Neural cell (in vitro differentiated cells): ENCODE data around the gene KIAA1549. TPM values are rescaled to one million over a fixed set of nuclear protein-coding genes. Genes with fewer than 3 reads are reported as not detected.

Experiments
- H2AFZ ChIP-seq: fragments of 200-600, 300-800 bp; sonication (generic), shearing (Covaris generic); 2 replicates; pipeline ENCODE4 v1.6.0; 2014; ENCODE audit warnings: low read depth, mild to moderate bottlenecking, antibody characterized with exemption, low read length, moderate library complexity
- H3F3A ChIP-seq: fragments of 200-600 bp; shearing (Covaris generic); 2 replicates; pipeline ENCODE4 v1.6.1; 2016; ENCODE audit warnings: mild to moderate bottlenecking, moderate library complexity, mixed read lengths, antibody characterized with exemption, low read length; ENCODE audit not compliant: insufficient read depth, poor library complexity, severe bottlenecking
- H3K27ac ChIP-seq: fragments of 200-600, 300-800 bp; sonication (generic), shearing (Covaris generic); 2 replicates; pipeline ENCODE4 v1.5.1; 2014; ENCODE audit warnings: mild to moderate bottlenecking, low read length, moderate library complexity
- H3K27me3 ChIP-seq: fragments of 300-800, 200-600 bp; sonication (generic), shearing (Covaris generic); 2 replicates; pipeline ENCODE4 v1.6.0; 2014; ENCODE audit warnings: mild to moderate bottlenecking, low read depth, low read length, moderate library complexity; ENCODE audit not compliant: insufficient read depth
- H3K36me3 ChIP-seq: fragments of 300-800, 200-600 bp; sonication (generic), shearing (Covaris generic); 2 replicates; pipeline ENCODE4 v1.5.1; 2014; ENCODE audit warnings: mild to moderate bottlenecking, antibody characterized with exemption, low read length, moderate library complexity; ENCODE audit not compliant: insufficient read depth
- H3K4me2 ChIP-seq: fragments of 300-800, 200-600 bp; sonication (generic), shearing (Covaris generic); 2 replicates; pipeline ENCODE4 v1.6.0; 2014; ENCODE audit warnings: mild to moderate bottlenecking, low read length
- H3K4me3 ChIP-seq: fragments of 300-800, 200-600 bp; sonication (generic), shearing (Covaris generic); 2 replicates; pipeline ENCODE4 v1.5.1; 2014; ENCODE audit warnings: mild to moderate bottlenecking, low read length, moderate library complexity
- H3K79me2 ChIP-seq: fragments of 200-600 bp; shearing (Covaris generic); replicated peaks from 2 replicates; pipeline ENCODE4 v1.6.0; 2014; ENCODE audit warnings: mild to moderate bottlenecking, low read length, moderate library complexity; ENCODE audit not compliant: insufficient read depth
- H3K9ac ChIP-seq: fragments of 300-800, 200-600 bp; sonication (generic), shearing (Covaris generic); 2 replicates; pipeline ENCODE4 v1.6.1; 2016; ENCODE audit warnings: mild to moderate bottlenecking, low read length, mixed read lengths
- H3K9me2 ChIP-seq: fragments of 200-600 bp; shearing (Covaris generic); 2 replicates; pipeline ENCODE4 v1.6.1; 2016; ENCODE audit warnings: mild to moderate bottlenecking, low read length, mixed read lengths; ENCODE audit not compliant: insufficient read depth
- H3K9me3 ChIP-seq: fragments of 200-600, 300-800 bp; sonication (generic), shearing (Covaris generic); 2 replicates; pipeline ENCODE4 v1.6.1; 2016; ENCODE audit warnings: mild to moderate bottlenecking, mixed run types, low read length, moderate library complexity, mixed read lengths
- H4K20me1 ChIP-seq: fragments of 200-600 bp; shearing (Covaris generic); 2 replicates; pipeline ENCODE4 v1.6.1; 2016; ENCODE audit warnings: mild to moderate bottlenecking, mixed run types; ENCODE audit not compliant: insufficient read depth
- CTCF ChIP-seq: fragments of 450-650 bp; IDR thresholded peaks from 2 replicates; pipeline ENCODE4 v1.5.1; 2014; ENCODE audit warnings: antibody characterized with exemption, mild to moderate bottlenecking, moderate library complexity; ENCODE audit not compliant: poor library complexity, severe bottlenecking
- EP300 ChIP-seq: fragments of 450-650 bp; conservative IDR thresholded peaks from 2 replicates; pipeline ENCODE4 v1.6.1; 2014; ENCODE audit warnings: antibody characterized with exemption, mild to moderate bottlenecking, moderate library complexity; ENCODE audit not compliant: poor library complexity, severe bottlenecking
- EZH2 ChIP-seq: fragments of 200-600, 300-800 bp; shearing (Covaris generic), sonication (generic); IDR thresholded peaks from 2 replicates; pipeline ENCODE4 v1.6.1; 2014; ENCODE audit warnings: antibody characterized with exemption, low read length, borderline replicate concordance, mild to moderate bottlenecking; ENCODE audit not compliant: insufficient read depth, poor library complexity, severe bottlenecking
- MXI1 ChIP-seq: fragments of 450-650 bp; conservative IDR thresholded peaks from 2 replicates; pipeline ENCODE4 v1.6.1; 2014; ENCODE audit warnings: antibody characterized with exemption, mild to moderate bottlenecking; ENCODE audit not compliant: poor library complexity, severe bottlenecking
- POLR2AphosphoS5 ChIP-seq: IDR thresholded peaks from 2 replicates; pipeline ENCODE4 v1.6.1; 2012
- RAD21 ChIP-seq: fragments of 450-650 bp; conservative IDR thresholded peaks from 2 replicates; pipeline ENCODE4 v1.6.1; 2014; ENCODE audit warnings: antibody characterized with exemption, mild to moderate bottlenecking, moderate library complexity
- REST ChIP-seq: IDR thresholded peaks from 2 replicates; pipeline ENCODE4 v1.6.1; 2012; ENCODE audit warnings: borderline replicate concordance
- SMC3 ChIP-seq: fragments of 450-650 bp; conservative IDR thresholded peaks from 2 replicates; pipeline ENCODE4 v1.6.1; 2014; ENCODE audit warnings: antibody characterized with exemption, mild to moderate bottlenecking, moderate library complexity; ENCODE audit not compliant: poor library complexity
- TAF1 ChIP-seq: IDR thresholded peaks from 2 replicates; pipeline ENCODE4 v1.6.1; 2012; ENCODE audit warnings: low read depth
- polyA plus RNA-seq: library from polyadenylated mRNA; depleted of rRNA; stranded (reverse); fragments of >200 nt; gene quantifications from 2 replicates; pipeline ENCODE4 v1.2.3, GENCODE V29; 2014

Gene KIAA1549
- polyA plus RNA-seq, 1 donor from 2014 or later = 14.1 TPM

- H3K9ac ChIP-seq = no peak overlapping the region
- no peaks in the 10 kb centered on the region for H3K9me3 ChIP-seq
- H3K9me2 ChIP-seq = no peaks in the 10 kb centered on the region
- TF ChIP-seq REST (no peak), POLR2AphosphoS5 (no peak), CTCF (no peak), RAD21 (no peak), EP300 (no peak), EZH2 (no peak), SMC3 (no peak), MXI1 (no peak)
- H4K20me1 ChIP-seq = no peaks in the 10 kb centered on the region
- H2AFZ ChIP-seq = no peak overlapping the region
- no peaks in the 10 kb centered on the region for H3K27me3 ChIP-seq
- no peak overlapping the region for H3K27ac ChIP-seq
- H3K4me2 ChIP-seq = no peak overlapping the region
- no peak overlapping the region for H3K4me3 ChIP-seq
- peaks cover 2% of the 10 kb centered on the region for H3K36me3 ChIP-seq
- H3F3A ChIP-seq = no peaks in the 10 kb centered on the region
- H3K79me2 ChIP-seq = no peaks in the 10 kb centered on the region
Observed at GRCh38 chr7:138875794-138876193, 105.4 kb downstream of the KIAA1549 start.

- no peak overlapping the region for H3K9ac ChIP-seq
- no peaks in the 10 kb centered on the region for H3K36me3 ChIP-seq
- H3K27me3 ChIP-seq = no peaks in the 10 kb centered on the region
- TF ChIP-seq POLR2AphosphoS5 (no peak), EZH2 (no peak), EP300 (no peak), SMC3 (no peak), TAF1 (no peak), RAD21 (no peak)
- no peaks in the 10 kb centered on the region for H3K9me2 ChIP-seq
- H3K4me3 ChIP-seq = no peak overlapping the region
- H3K79me2 ChIP-seq = no peaks in the 10 kb centered on the region
- H3F3A ChIP-seq = no peaks in the 10 kb centered on the region
- no peak overlapping the region for H2AFZ ChIP-seq
- H3K4me2 ChIP-seq = no peak overlapping the region
- no peaks in the 10 kb centered on the region for H3K9me3 ChIP-seq
- H3K27ac ChIP-seq = no peak overlapping the region
- H4K20me1 ChIP-seq = no peaks in the 10 kb centered on the region
Observed at GRCh38 chr7:138873220-138873892, 107.8 kb downstream of the KIAA1549 start.
